Epithelial cell of proximal tubule (primary cell): ENCODE measurements around the gene SLC9A5. TPM values are rescaled to one million over a fixed set of nuclear protein-coding genes. Genes with fewer than 3 reads are reported as not detected.

Experiments
- DNase-seq: peaks from one replicate; pipeline ENCODE4 v3.0.0-alpha.2; 2011; ENCODE audit warnings: low read depth
- H3K4me3 ChIP-seq: 2 replicates; pipeline ENCODE4 v1.5.1; 2011; ENCODE audit warnings: low read depth, mild to moderate bottlenecking, low read length
- total RNA-seq: library from RNA; depleted of rRNA; stranded (reverse); fragments of >200 nt; gene quantifications from 2 replicates; pipeline ENCODE4 v1.2.3, GENCODE V29; 2015
- TF ChIP-seq, protein P1 (sequence below): conservative IDR thresholded peaks from 2 replicates; pipeline ENCODE4 v1.5.1; 2012; ENCODE audit warnings: low read depth, mild to moderate bottlenecking, low read length

Gene SLC9A5
- total RNA-seq, 1 donor from 2014 or later, result 0.23 TPM

DNA sequence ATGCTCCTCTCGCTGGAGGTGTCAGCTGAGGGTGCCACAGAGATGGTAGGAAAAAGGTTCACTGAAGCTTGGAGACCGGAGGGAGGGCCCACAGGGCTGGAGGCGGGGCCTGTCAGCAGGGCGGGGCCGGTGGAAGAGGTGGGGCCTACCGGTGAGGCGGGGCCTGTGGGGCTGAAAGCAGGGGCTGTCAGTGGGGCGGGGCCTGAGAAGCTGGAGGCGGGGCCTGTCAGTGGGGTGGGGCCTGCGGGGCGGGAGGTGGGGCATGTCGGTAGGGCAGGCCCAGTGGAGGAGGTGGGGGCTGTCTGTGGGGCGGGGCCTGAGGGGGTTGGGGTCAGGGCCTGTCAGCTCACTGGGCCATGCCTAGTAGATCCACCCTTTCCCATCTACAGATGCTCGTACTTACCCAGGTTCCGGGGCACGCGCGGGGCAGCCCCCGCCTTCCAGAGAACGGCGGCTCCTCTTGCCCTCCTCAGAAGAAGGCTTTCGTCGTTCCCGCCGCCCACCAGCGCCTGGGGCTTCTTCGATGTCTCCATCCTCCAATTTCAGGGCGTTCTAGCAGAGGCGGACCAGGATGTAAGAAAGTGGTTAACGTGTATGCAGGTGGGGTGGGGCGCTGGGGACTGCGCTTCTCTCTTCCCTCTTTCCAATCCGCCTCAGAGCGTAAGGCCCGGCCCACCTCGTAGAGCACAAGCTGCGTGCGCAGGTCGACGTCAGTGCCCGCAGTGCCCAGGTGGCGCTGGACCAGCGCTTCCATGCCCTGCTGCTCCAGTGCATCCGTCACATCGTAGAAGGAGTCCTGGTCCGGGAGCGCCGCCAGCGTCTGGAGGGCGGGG is 12.0 kb upstream of the SLC9A5 start:
- TF ChIP-seq, protein P1, sequence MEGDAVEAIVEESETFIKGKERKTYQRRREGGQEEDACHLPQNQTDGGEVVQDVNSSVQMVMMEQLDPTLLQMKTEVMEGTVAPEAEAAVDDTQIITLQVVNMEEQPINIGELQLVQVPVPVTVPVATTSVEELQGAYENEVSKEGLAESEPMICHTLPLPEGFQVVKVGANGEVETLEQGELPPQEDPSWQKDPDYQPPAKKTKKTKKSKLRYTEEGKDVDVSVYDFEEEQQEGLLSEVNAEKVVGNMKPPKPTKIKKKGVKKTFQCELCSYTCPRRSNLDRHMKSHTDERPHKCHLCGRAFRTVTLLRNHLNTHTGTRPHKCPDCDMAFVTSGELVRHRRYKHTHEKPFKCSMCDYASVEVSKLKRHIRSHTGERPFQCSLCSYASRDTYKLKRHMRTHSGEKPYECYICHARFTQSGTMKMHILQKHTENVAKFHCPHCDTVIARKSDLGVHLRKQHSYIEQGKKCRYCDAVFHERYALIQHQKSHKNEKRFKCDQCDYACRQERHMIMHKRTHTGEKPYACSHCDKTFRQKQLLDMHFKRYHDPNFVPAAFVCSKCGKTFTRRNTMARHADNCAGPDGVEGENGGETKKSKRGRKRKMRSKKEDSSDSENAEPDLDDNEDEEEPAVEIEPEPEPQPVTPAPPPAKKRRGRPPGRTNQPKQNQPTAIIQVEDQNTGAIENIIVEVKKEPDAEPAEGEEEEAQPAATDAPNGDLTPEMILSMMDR, result no peak
- no peak overlapping the region for H3K4me3 ChIP-seq
- no peak for DNase-seq

DNA sequence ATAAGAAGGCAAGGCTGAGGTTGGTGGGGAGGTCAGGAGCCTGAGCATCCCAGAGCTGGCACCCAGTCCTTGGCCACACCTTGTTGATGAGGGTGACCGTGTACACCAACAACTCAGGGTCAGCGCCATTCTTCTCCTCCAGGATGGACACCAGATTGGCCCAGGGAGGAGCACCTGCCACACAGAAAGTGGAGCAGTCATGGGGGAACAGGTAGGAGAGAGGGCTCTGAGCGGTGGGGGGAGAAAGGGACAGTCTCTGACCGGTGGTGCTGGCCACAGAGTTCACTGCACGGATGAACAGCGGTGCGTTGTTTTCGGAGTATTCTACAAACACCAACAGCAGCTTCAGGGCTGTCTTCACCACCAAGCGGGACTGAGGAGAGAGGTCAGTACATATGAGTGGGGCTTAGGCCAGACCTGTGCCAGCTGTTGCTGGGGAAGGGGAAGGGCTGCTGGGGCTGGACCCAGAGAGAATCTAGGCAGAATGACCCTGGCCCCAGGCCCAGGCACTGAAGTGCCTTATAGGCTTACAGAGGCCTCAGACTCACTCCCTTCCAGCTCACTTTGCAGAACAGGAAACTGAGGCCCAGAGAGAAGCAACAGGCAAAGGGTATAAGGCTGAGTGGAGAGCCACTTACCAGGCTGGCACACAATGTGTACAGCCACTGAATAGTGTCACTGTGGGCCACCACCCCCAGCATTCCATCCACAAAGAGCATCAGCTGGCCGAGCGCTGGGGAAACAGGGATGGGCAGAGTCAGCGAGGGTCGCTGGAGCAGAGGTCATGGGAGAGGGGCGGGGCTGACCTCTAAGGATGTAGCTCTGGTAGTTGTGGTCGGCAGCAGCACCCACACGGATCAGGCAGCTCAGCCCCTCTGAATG is 11.1 kb upstream of the SLC9A5 start:
- no peak overlapping the region for H3K4me3 ChIP-seq
- TF ChIP-seq, protein P1, result no peak

DNA sequence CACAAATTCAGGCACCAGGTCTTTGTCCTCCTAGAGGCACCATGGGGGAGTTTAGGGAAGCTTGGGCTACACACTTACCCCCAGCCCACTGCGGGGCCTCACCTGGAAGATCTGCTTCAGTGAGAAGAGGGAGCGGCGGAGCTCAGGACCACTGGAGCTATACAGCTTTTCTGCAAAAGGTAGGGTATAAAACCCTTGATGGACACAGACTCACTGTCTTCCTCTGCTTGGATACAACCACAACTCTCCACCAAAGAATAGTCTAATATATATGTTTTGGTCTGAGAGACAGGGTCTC is 10.6 kb upstream of the SLC9A5 start:
- H3K4me3 ChIP-seq, result no peak overlapping the region
- TF ChIP-seq, protein P1, result no peak
- no peak for DNase-seq

More for the DNA sequence above, 11.1 kb upstream of the SLC9A5 start:
- no peak for DNase-seq

DNA sequence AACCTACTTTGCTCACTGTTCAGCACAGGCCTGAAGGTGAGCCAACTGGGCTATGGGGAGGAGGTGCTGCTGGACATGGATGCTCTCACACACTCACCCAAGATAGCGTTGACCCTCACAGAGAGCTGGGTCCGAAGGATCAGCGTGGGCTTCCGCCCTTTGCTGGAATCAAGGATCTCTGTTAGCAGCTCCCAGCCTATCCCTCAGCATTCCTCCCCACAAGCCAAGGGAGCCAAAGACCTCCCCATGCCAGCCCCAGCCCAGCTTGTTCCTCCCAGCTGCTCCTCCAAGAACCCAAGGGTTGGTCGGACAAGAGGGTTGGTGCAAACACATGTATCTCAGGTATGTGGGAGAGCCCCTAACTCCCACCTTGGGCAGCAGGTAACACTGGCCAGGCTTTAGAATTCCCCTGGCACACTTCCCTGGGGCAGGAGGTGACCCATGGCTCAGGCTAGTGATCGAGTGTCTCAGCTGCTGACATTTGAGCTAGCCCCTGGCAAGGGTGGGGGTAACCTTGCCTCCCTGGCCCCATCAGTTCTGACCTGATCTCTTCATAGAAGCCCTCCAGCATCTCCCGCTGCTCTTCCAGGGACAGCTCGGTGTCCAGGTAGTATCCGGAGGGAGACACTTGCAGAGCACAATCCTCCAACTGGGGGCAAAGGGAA is 9.8 kb upstream of the SLC9A5 start:
- DNase-seq, result no peak

DNA sequence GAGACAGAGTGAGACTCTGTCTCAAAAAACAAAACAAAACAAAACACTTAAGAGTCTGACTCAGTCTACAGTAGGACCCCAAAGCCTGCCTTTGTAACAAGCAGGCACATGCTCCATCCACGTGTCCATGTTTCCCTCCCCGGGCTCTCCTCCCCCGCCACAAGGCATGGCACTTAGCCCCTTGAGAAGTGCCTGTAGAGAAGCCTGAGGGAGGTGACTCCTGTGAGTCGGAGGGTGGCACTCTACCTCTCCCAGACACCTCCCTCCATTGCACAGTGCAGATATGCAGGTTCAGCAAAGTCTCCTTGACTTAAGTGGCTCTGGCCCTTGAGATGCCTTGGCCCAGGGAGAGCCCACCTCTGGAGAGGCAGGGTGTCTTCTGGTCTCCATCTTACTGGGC is 8.3 kb upstream of the SLC9A5 start:
- no peak overlapping the region for H3K4me3 ChIP-seq
- DNase-seq, result no peak
- TF ChIP-seq, protein P1, result no peak

More for the DNA sequence above, 9.8 kb upstream of the SLC9A5 start:
- no peak overlapping the region for H3K4me3 ChIP-seq
- TF ChIP-seq, protein P1, result no peak

DNA sequence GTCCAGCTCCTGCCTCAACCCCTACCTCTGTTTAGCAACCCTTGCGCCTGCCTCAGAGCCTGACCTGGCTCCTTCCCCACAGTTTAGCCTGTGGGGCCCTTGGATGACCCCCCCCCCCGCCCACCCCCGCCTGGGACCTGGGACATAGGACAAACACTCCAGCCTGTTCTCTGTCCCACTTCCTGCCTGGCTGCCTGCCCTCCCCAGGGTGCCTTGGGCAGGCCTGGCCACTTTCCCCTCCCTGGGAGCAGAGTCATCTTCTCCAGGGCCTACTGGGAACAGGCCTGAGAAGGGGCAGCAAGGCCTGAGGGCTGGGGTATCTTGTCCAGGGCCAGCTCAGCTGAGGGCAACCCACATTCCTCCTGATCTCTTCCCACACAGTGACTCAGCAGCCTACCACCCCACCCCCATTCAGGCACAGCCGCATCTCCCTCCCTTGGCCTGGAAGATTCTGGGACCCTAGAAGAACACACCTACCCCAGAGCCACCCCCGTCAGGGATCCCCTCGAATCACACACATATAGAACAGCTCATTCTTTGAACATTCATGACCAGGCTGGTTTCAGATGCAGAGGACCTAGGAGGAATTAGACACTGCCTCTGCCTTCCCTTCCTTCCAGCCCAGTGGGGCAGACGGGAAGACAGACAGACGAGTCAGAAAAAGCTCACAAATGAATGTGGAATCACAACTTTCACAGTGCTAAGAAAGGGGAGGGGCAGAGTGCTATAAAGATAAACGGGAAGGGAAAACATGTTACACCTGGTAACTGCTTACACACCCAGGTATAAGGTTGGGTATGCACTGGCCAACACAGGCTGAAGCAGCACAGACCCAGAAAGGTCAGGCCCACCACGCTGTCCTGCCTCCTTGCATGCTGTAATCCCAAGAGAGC is 7.5 kb upstream of the SLC9A5 start:
- no peak for DNase-seq
- TF ChIP-seq, protein P1, result no peak
- H3K4me3 ChIP-seq, result no peak overlapping the region
